ENCODE results near the gene BCR.

DNA sequence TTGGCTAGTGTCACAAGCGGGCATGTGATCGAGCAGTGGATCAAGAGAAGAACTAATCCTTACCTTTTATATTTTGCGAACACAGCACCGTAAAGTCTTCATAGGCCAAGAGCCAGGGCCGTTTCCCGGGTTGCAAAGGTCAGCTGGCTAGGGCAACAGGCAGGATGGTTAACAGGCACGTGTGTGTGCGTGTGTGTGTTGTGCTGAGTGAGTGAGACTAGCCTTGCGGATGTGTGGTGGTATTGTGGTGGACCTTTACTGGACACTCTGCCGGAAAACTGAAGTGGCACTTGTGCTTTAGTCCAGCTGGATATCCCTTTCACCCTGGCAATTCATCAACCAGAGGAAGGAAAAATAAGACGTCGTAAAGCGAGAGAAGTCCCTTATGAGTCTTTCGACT, 176.7 kb downstream of the BCR start:
- TF ChIP-seq, protein P1, sequence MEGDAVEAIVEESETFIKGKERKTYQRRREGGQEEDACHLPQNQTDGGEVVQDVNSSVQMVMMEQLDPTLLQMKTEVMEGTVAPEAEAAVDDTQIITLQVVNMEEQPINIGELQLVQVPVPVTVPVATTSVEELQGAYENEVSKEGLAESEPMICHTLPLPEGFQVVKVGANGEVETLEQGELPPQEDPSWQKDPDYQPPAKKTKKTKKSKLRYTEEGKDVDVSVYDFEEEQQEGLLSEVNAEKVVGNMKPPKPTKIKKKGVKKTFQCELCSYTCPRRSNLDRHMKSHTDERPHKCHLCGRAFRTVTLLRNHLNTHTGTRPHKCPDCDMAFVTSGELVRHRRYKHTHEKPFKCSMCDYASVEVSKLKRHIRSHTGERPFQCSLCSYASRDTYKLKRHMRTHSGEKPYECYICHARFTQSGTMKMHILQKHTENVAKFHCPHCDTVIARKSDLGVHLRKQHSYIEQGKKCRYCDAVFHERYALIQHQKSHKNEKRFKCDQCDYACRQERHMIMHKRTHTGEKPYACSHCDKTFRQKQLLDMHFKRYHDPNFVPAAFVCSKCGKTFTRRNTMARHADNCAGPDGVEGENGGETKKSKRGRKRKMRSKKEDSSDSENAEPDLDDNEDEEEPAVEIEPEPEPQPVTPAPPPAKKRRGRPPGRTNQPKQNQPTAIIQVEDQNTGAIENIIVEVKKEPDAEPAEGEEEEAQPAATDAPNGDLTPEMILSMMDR (IDR thresholded peaks at IDR 0.05; ENCODE audit: control extremely low read depth in 1 of 3, insufficient read depth in 1 of 3, low read depth in 1 of 3, low read length in 3 of 3), result no peak
- TF ChIP-seq EP300 (IDR thresholded peaks at IDR 0.05; ENCODE audit: borderline replicate concordance in 1 of 2, low read depth in 2 of 2, low read length in 2 of 2) (no peak), TBP (IDR thresholded peaks at IDR 0.05; ENCODE audit: low read depth, low read length) (no peak), CHD2 (IDR thresholded peaks at IDR 0.05; ENCODE audit: low read length) (no peak), SAP30 (IDR thresholded peaks at IDR 0.05; ENCODE audit: insufficient read depth, insufficient replicate concordance, low read length) (no peak), POLR2A (IDR thresholded peaks at IDR 0.05; ENCODE audit: control extremely low read depth in 1 of 2, low read depth in 2 of 2, low read length in 2 of 2) (no peak), EZH2 (IDR thresholded peaks at IDR 0.05; ENCODE audit: low read depth, low read length, severe bottlenecking) (no peak), ASH2L (IDR thresholded peaks at IDR 0.05; ENCODE audit: low read length) (no peak), JUN (IDR thresholded peaks at IDR 0.05; ENCODE audit: low read depth, low read length) (no peak)

All from H1 (cell line).